Stimulated activated memory B cell treated with anti-CD40 and anti-IgM and Interleukin-4, amounts not matched to agents 10 μg/mL and 1 μg/mL and 100 μg/mL, for 72 hours (primary cell): Measurements from ENCODE around the gene RAB3GAP2.
"Not testable (repeated sequence)": the region's sequence is repeated elsewhere in the genome, so short reads cannot be mapped to it uniquely, and the experiment has no call there.

Source experiments
- ATAC-seq: fragments of 150-1000 bp; cut with Tn5 transposase; 2 replicates; pipeline ENCODE4 v1.10.0; 2021
- H3K27ac Mint-ChIP-seq: one replicate; pipeline ENCODE4 v1.8.0; 2022; ENCODE audit warnings: mild to moderate bottlenecking, mixed read lengths
- H3K27me3 Mint-ChIP-seq: one replicate; pipeline ENCODE4 v1.8.0; 2022; ENCODE audit warnings: mixed read lengths
- H3K36me3 Mint-ChIP-seq: one replicate; pipeline ENCODE4 v1.8.0; 2022; ENCODE audit warnings: mixed read lengths
- H3K4me1 Mint-ChIP-seq: one replicate; pipeline ENCODE4 v1.8.0; 2022; ENCODE audit warnings: mixed read lengths
- H3K4me3 Mint-ChIP-seq: one replicate; pipeline ENCODE4 v1.8.0; 2022; ENCODE audit warnings: mild to moderate bottlenecking, moderate library complexity, mixed read lengths
- H3K9me3 Mint-ChIP-seq: one replicate; pipeline ENCODE4 v1.8.0; 2022; ENCODE audit warnings: mixed read lengths

RAB3GAP2 gene

DNA sequence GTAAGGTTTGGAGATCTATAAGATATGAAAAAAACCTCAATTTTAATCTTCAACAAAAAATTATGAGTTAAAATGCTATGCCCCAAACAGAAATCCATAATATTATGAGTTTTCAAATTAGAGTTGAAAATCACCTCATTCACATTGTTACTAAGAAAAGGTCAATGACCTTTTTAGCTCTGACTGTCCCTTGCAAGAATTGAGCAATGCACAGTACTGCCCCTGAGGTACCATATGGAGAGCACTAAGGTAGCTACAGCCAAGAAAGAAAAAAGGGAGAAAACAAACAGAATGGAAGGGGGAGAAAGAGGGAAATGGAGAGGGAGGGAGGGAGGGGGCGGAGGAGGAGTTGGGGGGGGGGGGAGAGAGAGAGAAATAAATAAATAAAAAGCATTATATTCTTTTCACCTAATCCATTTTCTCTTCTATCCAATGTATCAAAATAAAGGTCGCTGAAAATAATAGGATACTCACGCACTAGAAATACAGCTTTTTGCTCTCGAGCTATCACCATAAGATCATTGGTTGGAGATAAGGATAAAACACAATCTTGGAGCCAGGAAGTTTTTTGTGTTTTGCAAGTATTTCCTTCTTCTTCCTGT lies 58.8 kb downstream of the RAB3GAP2 start:
- no peak for ATAC-seq
- Mint-ChIP-seq H3K4me3 (no peak overlapping the region), H3K9me3 (no peaks in the 10 kb centered on the region), H3K4me1 (peaks cover 20% of the 10 kb centered on the region), H3K36me3 (peaks cover 38% of the 10 kb centered on the region), H3K27ac (peak overlapping the region; percentile 49), H3K27me3 (no peaks in the 10 kb centered on the region)

- no peak overlapping the region for H3K4me3 Mint-ChIP-seq
- no peak for ATAC-seq
- H3K27me3 Mint-ChIP-seq, result no peaks in the 10 kb centered on the region
- peaks cover 67% of the 10 kb centered on the region for H3K36me3 Mint-ChIP-seq
- H3K27ac Mint-ChIP-seq, result no peak overlapping the region
- H3K9me3 Mint-ChIP-seq, result peaks cover 5% of the 10 kb centered on the region
- peaks cover 5% of the 10 kb centered on the region for H3K4me1 Mint-ChIP-seq
Observed at GRCh38 chr1:220207411-220207810, 64.8 kb downstream of the RAB3GAP2 start.

- not testable (repeated sequence) for H3K27me3 Mint-ChIP-seq, H3K4me3 Mint-ChIP-seq, H3K9me3 Mint-ChIP-seq, ATAC-seq, H3K4me1 Mint-ChIP-seq, H3K27ac Mint-ChIP-seq
- peaks cover 51% of the 10 kb centered on the region for H3K36me3 Mint-ChIP-seq
Observed at GRCh38 chr1:220204758-220205157, 67.5 kb downstream of the RAB3GAP2 start.

DNA sequence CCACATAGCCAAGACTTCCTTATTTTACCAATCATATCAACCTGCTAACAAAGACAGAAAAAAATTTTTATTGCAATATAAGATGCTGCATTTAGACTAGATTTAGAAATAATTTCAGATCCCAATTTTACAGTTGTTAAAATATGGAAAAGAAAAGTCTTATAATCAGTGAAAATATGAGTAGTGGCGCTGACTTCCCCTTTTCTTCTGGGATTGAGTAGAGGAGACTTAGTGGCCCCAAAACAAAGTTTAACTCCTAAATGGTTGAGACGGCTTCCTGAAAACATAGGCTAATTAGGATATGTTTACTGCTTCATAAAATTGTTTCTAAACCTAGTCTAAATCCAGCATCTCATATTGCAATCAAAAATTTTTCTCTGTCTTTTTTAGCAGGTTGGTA lies 68.4 kb downstream of the RAB3GAP2 start:
- H3K4me1 Mint-ChIP-seq, result no peaks in the 10 kb centered on the region
- no peaks in the 10 kb centered on the region for H3K27me3 Mint-ChIP-seq
- ATAC-seq, result no peak
- peaks cover 42% of the 10 kb centered on the region for H3K36me3 Mint-ChIP-seq
- no peak overlapping the region for H3K27ac Mint-ChIP-seq
- H3K4me3 Mint-ChIP-seq, result no peak overlapping the region
- peaks cover 5% of the 10 kb centered on the region for H3K9me3 Mint-ChIP-seq

- Mint-ChIP-seq H3K27ac (no peak overlapping the region), H3K9me3 (no peaks in the 10 kb centered on the region), H3K36me3 (peaks cover 5% of the 10 kb centered on the region), H3K4me3 (no peak overlapping the region), H3K4me1 (no peaks in the 10 kb centered on the region), H3K27me3 (no peaks in the 10 kb centered on the region)
- no peak for ATAC-seq
Observed at GRCh38 chr1:220198186-220199005, 73.9 kb downstream of the RAB3GAP2 start.

DNA sequence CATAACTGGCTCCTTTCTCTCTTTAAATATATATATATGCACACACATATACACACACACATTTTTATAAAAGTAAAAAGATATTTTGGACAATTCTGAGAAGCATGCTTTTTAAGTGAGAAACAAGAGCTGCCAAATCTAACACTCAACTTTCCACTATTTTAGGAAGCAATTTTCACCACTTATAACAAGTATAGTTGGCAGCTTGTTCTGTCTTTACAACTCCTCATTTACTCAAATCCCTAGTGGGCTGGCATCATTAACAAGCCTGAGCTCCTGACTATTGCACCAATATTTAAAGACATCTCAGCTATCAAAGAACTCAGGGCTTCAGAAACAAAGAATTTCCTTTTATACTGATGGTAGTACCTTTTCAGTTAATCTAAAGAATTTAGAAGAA lies 76.6 kb downstream of the RAB3GAP2 start:
- no peak for ATAC-seq
- Mint-ChIP-seq H3K9me3 (no peaks in the 10 kb centered on the region), H3K36me3 (peaks cover 21% of the 10 kb centered on the region), H3K27me3 (no peaks in the 10 kb centered on the region), H3K4me1 (no peaks in the 10 kb centered on the region), H3K4me3 (no peak overlapping the region), H3K27ac (no peak overlapping the region)

DNA sequence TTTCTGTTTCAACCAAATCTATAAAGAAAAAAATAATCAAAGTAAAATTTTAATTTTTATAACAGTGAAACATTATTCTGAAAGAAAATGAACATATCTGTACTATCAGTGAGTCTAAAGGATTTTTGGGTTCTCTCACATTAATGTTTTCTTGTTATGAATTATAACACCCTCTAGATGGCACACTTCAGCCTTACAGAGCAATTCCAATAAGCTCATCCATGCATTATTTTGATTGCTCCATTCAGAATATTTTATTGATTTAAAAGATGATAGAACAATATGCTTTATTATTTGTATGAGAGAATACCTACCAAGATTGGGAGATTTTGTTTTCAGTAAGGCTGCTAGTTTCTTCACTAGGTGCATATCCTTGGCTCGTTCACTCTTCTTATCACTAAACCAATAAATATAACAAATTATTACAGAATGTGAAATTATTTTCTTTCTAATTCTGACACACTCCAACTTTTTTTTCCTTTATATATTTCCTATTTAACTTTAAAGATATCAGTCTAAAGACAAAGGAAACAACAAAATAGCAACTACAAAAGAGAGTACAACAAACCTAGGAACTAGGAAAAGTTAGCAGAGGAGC lies 82.4 kb downstream of the RAB3GAP2 start:
- H3K4me3 Mint-ChIP-seq, result no peak overlapping the region
- no peak overlapping the region for H3K27ac Mint-ChIP-seq
- ATAC-seq, result no peak
- H3K9me3 Mint-ChIP-seq, result no peaks in the 10 kb centered on the region
- no peaks in the 10 kb centered on the region for H3K4me1 Mint-ChIP-seq
- H3K27me3 Mint-ChIP-seq, result no peaks in the 10 kb centered on the region
- H3K36me3 Mint-ChIP-seq, result peaks cover 47% of the 10 kb centered on the region

DNA sequence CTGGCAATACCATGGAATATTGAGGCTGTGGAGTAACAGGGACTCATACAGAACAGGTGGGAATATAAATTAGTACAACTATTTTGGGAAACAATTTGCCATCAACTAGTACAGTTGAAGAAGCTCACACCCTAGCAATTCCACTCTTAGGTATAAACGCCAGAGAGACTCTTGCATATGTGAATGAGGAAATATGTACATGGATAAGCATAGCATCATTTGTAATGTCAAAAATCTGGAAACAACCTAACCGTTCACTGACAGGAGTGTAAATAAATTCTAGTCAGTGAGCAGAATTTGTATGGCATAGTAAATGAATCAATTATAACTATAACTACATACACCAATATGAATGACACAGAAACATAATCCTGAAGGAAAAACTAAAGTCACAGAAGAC lies 83.7 kb downstream of the RAB3GAP2 start:
- no peak for ATAC-seq
- H3K27me3 Mint-ChIP-seq, result no peaks in the 10 kb centered on the region
- H3K27ac Mint-ChIP-seq, result no peak overlapping the region
- peaks cover 43% of the 10 kb centered on the region for H3K36me3 Mint-ChIP-seq
- H3K4me3 Mint-ChIP-seq, result no peak overlapping the region
- no peaks in the 10 kb centered on the region for H3K9me3 Mint-ChIP-seq
- no peaks in the 10 kb centered on the region for H3K4me1 Mint-ChIP-seq

DNA sequence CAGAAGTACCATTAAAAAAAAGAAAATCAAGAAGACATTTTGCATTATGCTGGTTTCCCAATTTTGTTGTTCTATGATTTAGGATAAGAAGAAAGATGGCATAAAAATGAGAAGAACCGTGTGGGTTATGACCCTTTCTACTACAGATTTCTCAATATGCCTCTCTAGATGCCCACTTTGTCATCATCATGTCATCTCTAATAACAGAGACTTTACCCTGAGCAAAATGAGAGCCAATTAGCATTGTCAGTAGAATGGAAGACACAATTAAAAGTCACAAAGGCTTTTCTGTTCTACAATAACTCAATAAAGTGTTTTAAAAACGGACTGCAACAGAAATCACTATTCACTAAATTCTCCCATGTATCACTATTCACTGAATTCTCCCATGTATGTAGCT lies 85.5 kb downstream of the RAB3GAP2 start:
- Mint-ChIP-seq H3K27ac (no peak overlapping the region), H3K9me3 (no peaks in the 10 kb centered on the region), H3K4me3 (no peak overlapping the region), H3K36me3 (peaks cover 44% of the 10 kb centered on the region), H3K4me1 (no peaks in the 10 kb centered on the region), H3K27me3 (no peaks in the 10 kb centered on the region)
- no peak for ATAC-seq

DNA sequence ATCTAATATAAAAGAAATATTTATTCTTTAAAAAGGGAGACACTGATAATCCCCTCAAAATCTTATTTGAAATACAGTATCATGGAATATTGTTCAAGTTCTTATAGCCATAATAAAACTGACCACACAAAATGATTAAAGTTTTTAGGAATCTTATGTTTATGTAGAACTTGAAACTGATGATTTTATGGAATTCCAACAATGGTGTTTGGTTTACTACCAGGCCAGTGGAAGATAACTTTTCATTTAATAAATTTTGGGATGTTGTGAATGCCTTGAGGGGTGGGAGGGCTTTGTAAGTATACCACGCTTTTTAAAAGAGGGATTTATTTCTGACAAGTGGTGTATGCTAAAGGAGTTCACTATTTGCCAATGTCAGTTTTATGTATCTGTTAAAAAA lies 87.7 kb downstream of the RAB3GAP2 start:
- ATAC-seq, result no peak
- Mint-ChIP-seq H3K36me3 (peaks cover 58% of the 10 kb centered on the region), H3K27ac (no peak overlapping the region), H3K27me3 (no peaks in the 10 kb centered on the region), H3K4me1 (peaks cover under 1% of the 10 kb centered on the region), H3K4me3 (no peak overlapping the region), H3K9me3 (no peaks in the 10 kb centered on the region)

DNA sequence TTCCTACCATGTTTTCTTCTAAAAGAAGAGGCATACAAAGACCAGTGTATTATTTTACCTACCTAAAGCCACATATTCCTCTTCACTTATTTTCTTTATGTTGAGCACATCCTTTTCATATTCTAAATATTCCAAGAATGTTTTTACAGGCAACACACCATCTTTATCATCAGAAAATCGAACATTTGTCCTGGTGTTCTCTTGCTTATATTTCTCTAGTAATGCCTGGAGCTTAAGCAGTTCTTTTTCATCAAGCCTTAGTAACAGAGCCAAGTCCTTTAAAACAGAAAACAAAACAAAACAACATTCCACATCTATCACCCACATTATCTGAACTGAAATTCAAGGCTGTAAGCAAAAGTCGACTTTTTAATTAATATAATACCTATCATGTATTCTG lies 89.6 kb downstream of the RAB3GAP2 start:
- Mint-ChIP-seq H3K27me3 (no peaks in the 10 kb centered on the region), H3K4me1 (peaks cover 13% of the 10 kb centered on the region), H3K4me3 (no peak overlapping the region), H3K27ac (no peak overlapping the region), H3K36me3 (peaks cover 63% of the 10 kb centered on the region), H3K9me3 (no peaks in the 10 kb centered on the region)
- no peak for ATAC-seq

DNA sequence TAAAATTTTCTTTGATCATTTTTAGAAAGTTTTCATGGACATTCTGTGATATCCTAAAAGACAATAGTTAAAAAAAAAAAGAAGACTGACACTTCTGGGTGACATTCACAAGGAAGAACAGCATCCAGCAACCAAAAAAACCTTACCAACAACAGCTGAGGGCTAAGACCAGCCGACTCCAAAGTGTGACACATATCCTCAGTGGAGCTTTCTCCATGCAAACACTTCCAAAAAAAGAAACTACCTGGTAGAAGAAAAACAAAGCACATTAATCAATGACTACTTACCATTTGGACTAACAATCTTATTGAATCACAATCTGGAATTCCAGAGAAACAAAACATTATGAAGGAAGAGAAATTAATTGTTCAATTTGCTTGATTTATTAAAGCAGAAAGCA lies 90.1 kb downstream of the RAB3GAP2 start:
- peaks cover 64% of the 10 kb centered on the region for H3K36me3 Mint-ChIP-seq
- H3K4me3 Mint-ChIP-seq, result no peak overlapping the region
- peaks cover 19% of the 10 kb centered on the region for H3K4me1 Mint-ChIP-seq
- no peak for ATAC-seq
- H3K9me3 Mint-ChIP-seq, result no peaks in the 10 kb centered on the region
- H3K27me3 Mint-ChIP-seq, result no peaks in the 10 kb centered on the region
- no peak overlapping the region for H3K27ac Mint-ChIP-seq

GRCh38 chr1:220176540-220176939 lies 95.7 kb downstream of the RAB3GAP2 start:
- Mint-ChIP-seq H3K4me3 (no peak overlapping the region), H3K27ac (no peak overlapping the region), H3K27me3 (no peaks in the 10 kb centered on the region), H3K9me3 (no peaks in the 10 kb centered on the region), H3K4me1 (peaks cover 39% of the 10 kb centered on the region), H3K36me3 (peaks cover 96% of the 10 kb centered on the region)
- no peak for ATAC-seq

DNA sequence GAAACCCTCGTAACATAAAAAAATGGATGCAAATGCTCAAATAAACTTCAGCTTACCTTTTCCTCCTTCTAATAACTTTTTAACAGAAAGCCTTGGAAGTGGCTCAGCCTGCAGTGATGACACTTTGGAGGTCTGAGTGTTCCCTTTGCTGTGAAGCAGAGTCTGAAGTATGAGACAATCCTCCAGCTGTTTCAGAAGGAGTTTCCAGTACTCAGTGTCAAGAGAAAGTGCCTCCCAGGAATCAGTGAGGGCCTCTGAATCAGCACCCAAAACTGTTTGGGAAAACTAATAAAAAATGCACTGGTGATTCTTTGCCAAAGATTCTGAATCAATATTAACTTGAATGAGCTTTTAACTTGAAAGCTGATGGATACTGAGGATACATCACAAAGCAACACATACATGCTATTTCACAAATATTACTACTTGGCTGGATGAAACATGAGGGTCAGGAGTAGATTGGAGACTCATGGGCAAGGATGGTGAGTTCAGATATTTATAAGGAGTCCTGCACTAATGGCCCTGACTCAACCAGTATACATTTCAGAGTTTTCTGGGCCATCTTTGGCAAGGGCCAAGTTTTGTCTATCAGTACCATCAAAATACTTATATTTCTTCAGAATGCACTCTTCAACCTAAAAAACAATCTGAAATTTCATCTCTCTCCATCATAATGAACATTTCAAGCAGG lies 101.3 kb downstream of the RAB3GAP2 start:
- H3K9me3 Mint-ChIP-seq, result no peaks in the 10 kb centered on the region
- peaks cover 86% of the 10 kb centered on the region for H3K36me3 Mint-ChIP-seq
- H3K27me3 Mint-ChIP-seq, result no peaks in the 10 kb centered on the region
- H3K4me1 Mint-ChIP-seq, result peaks cover 14% of the 10 kb centered on the region
- no peak overlapping the region for H3K4me3 Mint-ChIP-seq
- no peak for ATAC-seq
- H3K27ac Mint-ChIP-seq, result no peak overlapping the region

DNA sequence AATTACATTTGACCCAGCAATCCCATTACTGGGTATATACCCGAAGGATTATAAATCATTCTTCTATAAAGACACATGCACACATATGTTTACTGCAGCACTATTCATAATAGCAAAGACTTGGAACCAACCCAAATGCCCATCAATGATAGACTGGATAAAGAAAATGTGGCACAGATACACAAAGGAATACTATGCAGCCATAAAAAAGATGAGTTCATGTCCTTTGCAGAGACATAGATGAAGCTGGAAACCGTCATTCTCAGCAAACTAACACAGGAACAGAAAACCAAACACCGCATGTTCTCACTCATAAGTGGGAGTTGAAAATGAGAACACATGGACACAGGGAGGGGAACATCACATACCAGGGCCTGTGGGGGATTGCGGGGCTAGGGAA lies 102.4 kb downstream of the RAB3GAP2 start:
- H3K27ac Mint-ChIP-seq, H3K4me3 Mint-ChIP-seq, ATAC-seq, H3K9me3 Mint-ChIP-seq, H3K27me3 Mint-ChIP-seq, H3K4me1 Mint-ChIP-seq: not testable (repeated sequence)
- H3K36me3 Mint-ChIP-seq, result peaks cover 76% of the 10 kb centered on the region
